Measurements from ENCODE around the gene CCNB2.
A peak's percentile ranks its signal among the peaks of the same experiment; 100 is the strongest.
"Not testable (repeated sequence)": the region's sequence is repeated elsewhere in the genome, so short reads cannot be mapped to it uniquely, and the experiment has no call there.

Gene CCNB2

DNA sequence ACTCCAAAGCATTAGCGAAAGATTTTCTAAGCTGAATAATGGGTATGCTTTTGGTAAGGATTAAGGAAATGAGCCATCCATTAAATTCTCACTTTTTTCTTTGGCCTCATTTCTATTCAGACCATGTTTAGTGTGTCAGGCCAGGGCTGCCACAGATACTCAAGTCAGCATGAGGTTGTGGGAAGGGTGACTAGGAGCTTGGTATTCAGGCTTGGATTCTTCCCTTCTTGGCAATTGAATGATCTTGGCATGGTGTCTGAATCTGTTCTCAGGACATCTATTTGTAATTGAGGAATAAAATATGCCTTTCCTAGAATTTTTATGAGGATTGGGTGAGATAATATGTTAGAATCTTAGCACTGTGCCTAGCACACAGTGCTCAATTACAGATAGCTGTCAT is 11.2 kb downstream of the CCNB2 start:
- Mint-ChIP-seq H3K4me1 (ENCODE audit: low read depth in 2 of 2) (no peaks in the 10 kb centered on the region), H3K4me3 (no peak overlapping the region), H3K27me3 (no peaks in the 10 kb centered on the region), H3K9me3 (no peaks in the 10 kb centered on the region), H3K36me3 (ENCODE audit: insufficient read depth) (no peaks in the 10 kb centered on the region), H3K27ac (no peak overlapping the region)
- no peak for DNase-seq
- no peak for ATAC-seq (replicated peaks)

DNA sequence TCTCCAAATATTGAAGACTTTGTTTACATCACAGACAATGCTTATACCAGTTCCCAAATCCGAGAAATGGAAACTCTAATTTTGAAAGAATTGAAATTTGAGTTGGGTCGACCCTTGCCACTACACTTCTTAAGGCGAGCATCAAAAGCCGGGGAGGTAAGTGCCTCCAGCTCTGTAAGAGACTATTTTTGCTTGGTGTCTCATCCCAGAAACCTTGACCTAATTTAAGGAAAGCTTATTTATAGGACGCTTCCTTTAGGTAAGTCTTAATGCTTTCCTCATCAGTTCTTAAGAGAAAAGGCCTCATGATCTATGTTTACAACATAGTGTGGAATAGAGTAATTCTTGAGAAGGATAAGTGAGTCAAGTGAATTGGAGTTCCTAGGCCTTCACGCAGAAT is 11.8 kb downstream of the CCNB2 start:
- DNase-seq = no peak
- Mint-ChIP-seq H3K27me3 (no peaks in the 10 kb centered on the region), H3K4me3 (no peak overlapping the region), H3K27ac (no peak overlapping the region), H3K9me3 (no peaks in the 10 kb centered on the region), H3K36me3 (ENCODE audit: insufficient read depth) (no peaks in the 10 kb centered on the region), H3K4me1 (ENCODE audit: low read depth in 2 of 2) (no peaks in the 10 kb centered on the region)
- no peak for ATAC-seq (replicated peaks)

DNA sequence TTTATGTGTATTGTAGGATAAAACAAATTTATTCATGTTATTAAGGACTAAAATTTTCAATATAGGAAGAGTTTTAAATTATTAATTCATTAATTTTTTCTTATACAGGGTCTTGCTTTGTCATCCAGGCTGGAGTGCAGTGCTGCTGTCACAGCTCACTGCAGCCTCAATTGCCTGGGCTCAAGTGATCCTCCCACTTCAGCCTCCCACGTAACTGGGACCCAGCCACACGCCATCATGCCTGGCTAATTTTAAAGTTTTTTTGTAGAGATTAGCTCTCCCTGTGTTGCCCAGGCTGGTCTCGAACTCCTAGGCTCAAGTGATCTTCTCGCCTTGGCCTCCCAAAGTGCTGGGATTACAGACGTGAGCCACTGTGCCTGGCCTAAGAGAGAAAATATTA is 14.7 kb downstream of the CCNB2 start:
- ATAC-seq (replicated peaks) (no peak), DNase-seq (no peak)
- Mint-ChIP-seq H3K9me3 (no peaks in the 10 kb centered on the region), H3K27ac (no peak overlapping the region), H3K4me1 (ENCODE audit: low read depth in 2 of 2) (no peaks in the 10 kb centered on the region), H3K4me3 (no peak overlapping the region), H3K27me3 (no peaks in the 10 kb centered on the region), H3K36me3 (ENCODE audit: insufficient read depth) (no peaks in the 10 kb centered on the region)

- no peak for DNase-seq
- no peaks in the 10 kb centered on the region for H3K4me1 Mint-ChIP-seq (ENCODE audit: low read depth in 2 of 2)
- H3K36me3 Mint-ChIP-seq (ENCODE audit: insufficient read depth) = no peaks in the 10 kb centered on the region
- H3K27ac Mint-ChIP-seq = no peak overlapping the region
- no peak overlapping the region for H3K4me3 Mint-ChIP-seq
- no peak for ATAC-seq (replicated peaks)
- no peaks in the 10 kb centered on the region for H3K27me3 Mint-ChIP-seq
- H3K9me3 Mint-ChIP-seq = no peaks in the 10 kb centered on the region
Measured at GRCh38 chr15:59120937-59121336, 16.0 kb downstream of the CCNB2 start.

GRCh38 chr15:59124261-59124660 is 19.3 kb downstream of the CCNB2 start:
- Mint-ChIP-seq H3K27me3 (no peaks in the 10 kb centered on the region), H3K4me1 (ENCODE audit: low read depth in 2 of 2) (no peaks in the 10 kb centered on the region), H3K36me3 (ENCODE audit: insufficient read depth) (no peaks in the 10 kb centered on the region), H3K27ac (peak overlapping the region in 1 of 2 donors; percentile 3), H3K4me3 (no peak overlapping the region), H3K9me3 (no peaks in the 10 kb centered on the region)
- DNase-seq = no peak
- ATAC-seq (replicated peaks) = no peak

DNA sequence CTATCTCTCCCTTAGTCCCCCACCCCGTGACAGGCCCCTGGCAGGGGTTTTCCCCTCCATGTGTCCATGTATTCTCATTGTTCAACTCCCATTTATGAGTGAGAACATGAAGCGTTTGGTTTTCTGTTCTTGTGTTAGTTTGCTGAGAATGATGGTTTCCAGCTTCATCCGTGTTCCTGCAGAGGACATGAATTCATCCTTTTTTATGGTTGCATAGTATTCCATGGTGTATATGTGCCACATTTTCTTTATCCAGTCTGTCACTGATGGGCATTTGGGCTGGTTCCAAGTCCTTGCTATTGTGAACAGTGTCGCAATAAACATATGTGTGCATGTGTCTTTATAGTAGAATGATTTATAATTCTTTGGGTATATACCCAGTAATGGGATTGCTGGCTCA is 20.7 kb downstream of the CCNB2 start:
- not testable (repeated sequence) for H3K9me3 Mint-ChIP-seq; H3K36me3 Mint-ChIP-seq (ENCODE audit: insufficient read depth)

DNA sequence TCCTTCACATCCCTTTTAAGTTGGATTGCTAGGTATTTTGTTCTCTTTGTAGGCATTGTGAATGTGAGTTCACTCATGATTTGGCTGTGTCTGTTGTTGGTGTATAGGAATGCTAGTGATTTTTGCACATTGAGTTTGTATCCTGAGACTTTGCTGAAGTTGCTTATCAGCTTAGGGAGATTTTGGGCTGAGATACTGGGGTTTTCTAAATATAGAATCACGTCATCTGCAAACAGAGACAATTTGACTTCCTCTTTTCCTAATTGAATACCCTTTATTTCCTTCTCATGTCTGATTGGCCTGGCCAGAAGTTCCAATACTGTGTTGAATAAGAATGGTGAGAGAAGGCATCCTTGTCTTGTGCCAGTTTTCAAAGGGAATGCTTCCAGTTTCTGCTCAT is 22.3 kb downstream of the CCNB2 start:
- ATAC-seq (replicated peaks); H3K27me3 Mint-ChIP-seq; H3K4me1 Mint-ChIP-seq (ENCODE audit: low read depth in 2 of 2); H3K27ac Mint-ChIP-seq; H3K36me3 Mint-ChIP-seq (ENCODE audit: insufficient read depth); H3K4me3 Mint-ChIP-seq; DNase-seq; H3K9me3 Mint-ChIP-seq: not testable (repeated sequence)

More for the DNA sequence above, 20.7 kb downstream of the CCNB2 start:
- not testable (repeated sequence) for ATAC-seq (replicated peaks); H3K4me1 Mint-ChIP-seq (ENCODE audit: low read depth in 2 of 2); DNase-seq; H3K27ac Mint-ChIP-seq; H3K4me3 Mint-ChIP-seq; H3K27me3 Mint-ChIP-seq

DNA sequence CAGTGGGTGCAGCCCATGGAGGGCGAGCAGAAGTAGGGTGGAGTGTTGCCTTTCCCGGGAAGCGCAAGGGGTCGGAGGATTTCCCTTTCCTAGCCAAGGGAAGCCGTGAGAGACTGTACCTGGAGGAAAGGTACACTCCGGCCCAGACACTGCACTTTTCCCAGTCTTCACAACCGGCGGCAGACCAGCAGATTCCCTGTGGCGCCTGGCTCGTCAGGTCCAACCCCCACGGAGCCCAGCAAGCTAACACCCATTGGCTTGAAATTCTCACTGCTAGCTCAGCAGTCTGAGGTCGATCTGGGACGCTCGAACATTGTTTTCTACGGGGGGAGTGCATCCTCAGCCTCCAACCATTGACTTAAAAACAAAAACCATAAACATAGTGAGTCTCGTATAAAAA is 26.5 kb downstream of the CCNB2 start:
- DNase-seq = no peak
- Mint-ChIP-seq H3K4me3 (no peak overlapping the region), H3K36me3 (ENCODE audit: insufficient read depth) (peaks cover 2% of the 10 kb centered on the region), H3K27ac (no peak overlapping the region), H3K27me3 (no peaks in the 10 kb centered on the region), H3K4me1 (ENCODE audit: low read depth in 2 of 2) (no peaks in the 10 kb centered on the region), H3K9me3 (peaks cover 0 to 7% of the 10 kb centered on the region in 2 donors)
- ATAC-seq (replicated peaks) = no peak

GRCh38 chr15:59131969-59132562 is 27.1 kb downstream of the CCNB2 start:
- H3K36me3 Mint-ChIP-seq (ENCODE audit: insufficient read depth) = peaks cover 2% of the 10 kb centered on the region
- H3K4me1 Mint-ChIP-seq (ENCODE audit: low read depth in 2 of 2) = no peaks in the 10 kb centered on the region
- peaks cover 0 to 7% of the 10 kb centered on the region in 2 donors for H3K9me3 Mint-ChIP-seq
- H3K4me3 Mint-ChIP-seq = no peak overlapping the region
- DNase-seq = no peak
- no peak overlapping the region for H3K27ac Mint-ChIP-seq
- no peaks in the 10 kb centered on the region for H3K27me3 Mint-ChIP-seq
- no peak for ATAC-seq (replicated peaks)

DNA sequence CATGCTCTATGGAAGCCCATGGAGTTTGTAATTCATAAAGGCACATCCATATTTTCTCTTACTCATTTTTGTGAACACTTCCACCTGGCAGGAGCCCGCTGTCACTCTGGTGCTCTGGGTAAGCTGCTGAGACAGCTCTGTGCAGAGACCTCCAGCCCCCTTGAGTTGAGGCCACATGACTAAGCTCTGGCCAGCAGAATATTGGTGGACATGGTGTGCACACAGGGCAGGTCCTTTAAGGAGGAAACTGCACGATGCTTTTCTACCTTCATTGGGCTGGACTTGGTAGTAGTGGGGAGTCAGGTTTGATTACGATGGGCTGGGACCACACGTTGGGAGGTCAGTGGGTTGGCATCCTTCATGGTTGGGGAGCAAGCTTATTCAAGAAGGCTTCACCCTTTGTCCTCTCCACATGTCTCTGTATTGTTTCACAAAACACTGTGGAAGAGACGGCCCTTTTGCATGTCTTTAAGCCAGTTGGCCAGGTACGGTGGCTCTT is 29.0 kb downstream of the CCNB2 start:
- Mint-ChIP-seq H3K27ac (no peak overlapping the region), H3K4me1 (ENCODE audit: low read depth in 2 of 2) (peaks cover 2 to 6% of the 10 kb centered on the region in 2 donors), H3K4me3 (no peak overlapping the region), H3K9me3 (peaks cover 0 to 7% of the 10 kb centered on the region in 2 donors), H3K27me3 (no peaks in the 10 kb centered on the region), H3K36me3 (ENCODE audit: insufficient read depth) (peaks cover 2% of the 10 kb centered on the region)
- no peak for ATAC-seq (replicated peaks)
- DNase-seq = no peak

DNA sequence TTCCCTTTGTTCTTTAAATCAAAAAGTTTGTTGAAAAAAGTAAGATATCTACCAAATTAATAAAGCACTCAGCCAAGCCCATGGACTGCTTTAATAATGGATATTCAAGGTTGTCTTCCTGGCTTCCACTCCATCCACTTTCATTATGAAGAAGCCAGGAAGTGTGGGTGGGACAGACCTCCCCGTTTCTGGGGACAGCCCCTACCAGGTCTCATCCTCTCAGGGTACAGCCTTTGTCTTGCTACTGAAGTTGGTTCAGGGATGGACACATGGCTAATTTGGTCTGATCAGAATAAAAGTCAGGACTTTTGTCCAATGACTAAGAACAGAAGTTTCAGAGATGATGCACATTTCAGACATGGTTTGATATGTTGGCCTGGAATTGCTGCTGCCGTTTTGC is 32.6 kb downstream of the CCNB2 start:
- Mint-ChIP-seq H3K9me3 (no peaks in the 10 kb centered on the region), H3K27ac (peak overlapping the region in 1 of 2 donors; percentile 35), H3K4me3 (no peak overlapping the region), H3K4me1 (ENCODE audit: low read depth in 2 of 2) (peaks cover 2 to 6% of the 10 kb centered on the region in 2 donors), H3K36me3 (ENCODE audit: insufficient read depth) (peaks cover 2% of the 10 kb centered on the region), H3K27me3 (no peaks in the 10 kb centered on the region)
- ATAC-seq (replicated peaks) (no peak), DNase-seq (no peak)

- Mint-ChIP-seq H3K4me3 (no peak overlapping the region), H3K27me3 (no peaks in the 10 kb centered on the region), H3K27ac (no peak overlapping the region), H3K4me1 (ENCODE audit: low read depth in 2 of 2) (peaks cover 2 to 6% of the 10 kb centered on the region in 2 donors), H3K36me3 (ENCODE audit: insufficient read depth) (peaks cover 2% of the 10 kb centered on the region), H3K9me3 (no peaks in the 10 kb centered on the region)
- ATAC-seq (replicated peaks) (peak; percentile 88), DNase-seq (peak; percentile 39 to 43 (median 42))
Measured at GRCh38 chr15:59138243-59138642, 33.3 kb downstream of the CCNB2 start.

- Mint-ChIP-seq H3K27ac (no peak overlapping the region), H3K27me3 (no peaks in the 10 kb centered on the region), H3K36me3 (ENCODE audit: insufficient read depth) (peaks cover 2% of the 10 kb centered on the region), H3K9me3 (no peaks in the 10 kb centered on the region), H3K4me3 (no peak overlapping the region), H3K4me1 (ENCODE audit: low read depth in 2 of 2) (peaks cover 2 to 6% of the 10 kb centered on the region in 2 donors)
- DNase-seq = no peak
- no peak for ATAC-seq (replicated peaks)
Measured at GRCh38 chr15:59140422-59141226, 35.7 kb downstream of the CCNB2 start.

DNA sequence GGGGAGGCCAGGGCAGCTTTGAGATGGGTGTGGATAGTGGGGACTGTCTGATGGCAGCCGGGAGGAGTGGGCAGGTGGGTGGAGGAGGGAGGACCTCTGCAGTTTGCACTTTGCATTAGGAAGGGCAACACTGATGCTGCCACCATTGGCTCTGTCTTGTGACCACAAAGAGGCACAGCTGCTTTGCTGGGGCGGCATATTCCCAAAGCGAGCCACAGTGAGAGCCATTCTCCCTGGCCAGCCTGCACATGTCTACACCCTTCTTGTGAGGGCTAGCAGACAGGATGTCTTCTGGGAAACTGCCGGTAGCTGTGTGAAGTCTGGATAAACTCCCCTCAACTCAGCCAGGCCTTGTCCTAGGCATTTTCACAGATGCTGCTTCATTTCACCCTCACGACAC is 38.3 kb downstream of the CCNB2 start:
- Mint-ChIP-seq H3K27ac (no peak overlapping the region), H3K36me3 (ENCODE audit: insufficient read depth) (no peaks in the 10 kb centered on the region), H3K9me3 (no peaks in the 10 kb centered on the region), H3K4me3 (no peak overlapping the region), H3K4me1 (ENCODE audit: low read depth in 2 of 2) (no peaks in the 10 kb centered on the region), H3K27me3 (no peaks in the 10 kb centered on the region)
- no peak for DNase-seq
- no peak for ATAC-seq (replicated peaks)

Data from effector memory CD8-positive, alpha-beta T cell (primary cell).